H1 (cell line): ENCODE results near the gene RPL3. TPM values are rescaled to one million over a fixed set of nuclear protein-coding genes. Genes with fewer than 3 reads are reported as not detected.

ENCODE experiments used
- CTCF ChIA-PET: fragments of 300-600 bp; sonication (Branson Sonifier 250); formaldehyde crosslinking; loops from one replicate; lab custom pipeline; 2021; ENCODE audit not compliant: partially characterized antibody; lab: Charles Lee
- POLR2A ChIA-PET: fragments of 300-600 bp; sonication (Branson Sonifier 250); formaldehyde crosslinking; loops from one replicate; lab custom pipeline; 2021; ENCODE audit warnings: inconsistent platforms; ENCODE audit not compliant: partially characterized antibody; lab: Charles Lee
- DNase-seq, 2 experiments: peaks; one replicate each; pipeline versions ENCODE4 v3.0.0 to v3.0.0-alpha.2; 2010 to 2022; ENCODE audit warnings: low spot score in 2 of 2, low read depth in 1 of 2, mixed read lengths in 1 of 2
- FAIRE-seq: peaks from 2 replicates; lab custom pipeline; 2011; peaks lifted over from hg19 to GRCh38; lab: Jason Lieb, UNC
- H2AFZ ChIP-seq: 2 replicates; pipeline ENCODE4 v1.8.1; 2012; ENCODE audit warnings: low read length, inconsistent platforms
- H2AK5ac ChIP-seq: 2 replicates; pipeline ENCODE4 v1.6.1; 2013; ENCODE audit warnings: low read depth, low read length
- H2BK120ac ChIP-seq: replicated peaks from 2 replicates; pipeline ENCODE3; 2013; ENCODE audit warnings: low read depth, low read length, inconsistent platforms
- H2BK12ac ChIP-seq: 2 replicates; pipeline ENCODE4 v1.6.1; 2013; ENCODE audit warnings: low read depth, low read length
- H2BK15ac ChIP-seq: 2 replicates; pipeline ENCODE4 v1.6.1; 2013; ENCODE audit warnings: low read length
- H2BK20ac ChIP-seq: 2 replicates; pipeline ENCODE4 v1.6.1; 2013; ENCODE audit warnings: low read length
- H2BK5ac ChIP-seq: 2 replicates; pipeline ENCODE4 v1.6.1; 2013; ENCODE audit warnings: low read depth, low read length
- H3K14ac ChIP-seq: 2 replicates; pipeline ENCODE4 v1.6.1; 2013; ENCODE audit warnings: inconsistent platforms; ENCODE audit not compliant: insufficient read length
- H3K18ac ChIP-seq: 2 replicates; pipeline ENCODE4 v1.6.1; 2013; ENCODE audit warnings: low read length; ENCODE audit errors: extremely low read depth
- H3K23ac ChIP-seq: 2 replicates; pipeline ENCODE4 v1.6.1; 2013; ENCODE audit warnings: inconsistent platforms; ENCODE audit not compliant: insufficient read length
- H3K23me2 ChIP-seq: 2 replicates; pipeline ENCODE4 v1.6.1; 2013; ENCODE audit warnings: low read depth, low read length
- H3K27ac ChIP-seq: 2 replicates; pipeline ENCODE4 v1.6.1; 2011; ENCODE audit warnings: low read depth, low read length, inconsistent platforms
- H3K27me3 ChIP-seq, 4 experiments: replicated peaks in 1 of 4; 1 replicate in 1 of 4; 2 replicates in 3 of 4; pipeline versions ENCODE4 v1.6.1 to v1.8.1; 2011 to 2013; ENCODE audit warnings: low read length in 3 of 4, mild to moderate bottlenecking in 3 of 4, inconsistent platforms in 2 of 4, mixed read lengths in 2 of 4, moderate library complexity in 1 of 4; ENCODE audit not compliant: control insufficient read depth in 3 of 4, insufficient read depth in 3 of 4; ENCODE audit errors: extremely low read depth in 1 of 4
- H3K36me3 ChIP-seq, 4 experiments: 2 replicates each; pipeline versions ENCODE4 v1.6.1 to v1.8.1; 2011 to 2013; ENCODE audit warnings: mild to moderate bottlenecking in 4 of 4, low read length in 3 of 4, moderate library complexity in 2 of 4, control low read depth in 1 of 4, inconsistent platforms in 1 of 4; ENCODE audit not compliant: insufficient read depth in 4 of 4, control insufficient read depth in 2 of 4
- H3K4ac ChIP-seq: replicated peaks from 2 replicates; pipeline ENCODE3; 2013; ENCODE audit warnings: low read length, low read depth, mixed read lengths, inconsistent platforms; ENCODE audit not compliant: insufficient read length
- H3K4me1 ChIP-seq, 4 experiments: replicated peaks in 1 of 4; 1 replicate in 1 of 4; 2 replicates in 3 of 4; pipeline versions ENCODE4 v1.6.1 to v1.8.1; 2011 to 2013; ENCODE audit warnings: low read length in 3 of 4, inconsistent platforms in 2 of 4, mixed read lengths in 1 of 4; ENCODE audit not compliant: insufficient read depth in 4 of 4, control insufficient read depth in 3 of 4
- H3K4me2 ChIP-seq, 2 experiments: 2 replicates each; pipeline versions ENCODE4 v1.6.1 to v1.8.1; 2011 to 2013; ENCODE audit warnings: low read depth in 2 of 2, low read length in 2 of 2, control low read depth in 1 of 2, inconsistent platforms in 1 of 2, mild to moderate bottlenecking in 1 of 2; ENCODE audit not compliant: insufficient read depth in 1 of 2
- H3K4me3 ChIP-seq, 4 experiments: fragments of 200-600, 300-600 bp in 1 of 4; sonication (generic), shearing (Covaris generic), sonication (Bioruptor Twin) in 1 of 4; 2 replicates each; pipeline versions ENCODE4 v1.5.1 to v1.8.1; 2011 to 2016; ENCODE audit warnings: low read length in 4 of 4, low read depth in 3 of 4, control low read depth in 2 of 4, inconsistent platforms in 2 of 4, mild to moderate bottlenecking in 2 of 4, mixed read lengths in 1 of 4, moderate library complexity in 1 of 4; ENCODE audit not compliant: insufficient read depth in 2 of 4; ENCODE audit errors: extremely low read depth in 1 of 4
- H3K56ac ChIP-seq: replicated peaks from 2 replicates; pipeline ENCODE3; 2013; ENCODE audit warnings: low read depth, mild to moderate bottlenecking, mixed read lengths, low read length, inconsistent platforms; ENCODE audit not compliant: insufficient read length
- H3K79me1 ChIP-seq: 2 replicates; pipeline ENCODE4 v1.6.1; 2013; ENCODE audit warnings: low read depth, low read length, control low read depth
- H3K79me2 ChIP-seq, 2 experiments: 2 replicates each; pipeline versions ENCODE4 v1.6.1 to v1.8.1; 2012 to 2013; ENCODE audit warnings: low read length in 2 of 2, mild to moderate bottlenecking in 2 of 2, inconsistent platforms in 1 of 2; ENCODE audit not compliant: insufficient read depth in 2 of 2, control insufficient read depth in 1 of 2
- H3K9ac ChIP-seq, 4 experiments: replicated peaks in 1 of 4; 1 replicate in 1 of 4; 2 replicates in 3 of 4; pipeline versions ENCODE4 v1.6.1 to v1.8.1; 2011 to 2013; ENCODE audit warnings: low read depth in 3 of 4, low read length in 3 of 4, control low read depth in 2 of 4, mild to moderate bottlenecking in 2 of 4, moderate library complexity in 2 of 4, inconsistent platforms in 1 of 4; ENCODE audit errors: extremely low read depth in 1 of 4
- H3K9me3 ChIP-seq, 2 experiments: 2 replicates each; pipeline versions ENCODE4 v1.6.1 to v1.8.1; 2012 to 2013; ENCODE audit warnings: mild to moderate bottlenecking in 2 of 2, moderate library complexity in 2 of 2, control low read depth in 1 of 2, inconsistent platforms in 1 of 2, low read depth in 1 of 2, low read length in 1 of 2, mixed read lengths in 1 of 2; ENCODE audit not compliant: insufficient read depth in 2 of 2
- H4K20me1 ChIP-seq, 2 experiments: replicated peaks in 1 of 2; 2 replicates each; pipeline versions ENCODE3 to v1.8.1; 2011 to 2013; ENCODE audit warnings: inconsistent platforms in 2 of 2, low read length in 2 of 2, mild to moderate bottlenecking in 1 of 2; ENCODE audit not compliant: insufficient read depth in 2 of 2, control insufficient read depth in 1 of 2
- H4K5ac ChIP-seq: 2 replicates; pipeline ENCODE4 v1.6.1; 2013; ENCODE audit warnings: low read length, low read depth, mixed read lengths, inconsistent platforms; ENCODE audit not compliant: insufficient read length
- H4K8ac ChIP-seq: 2 replicates; pipeline ENCODE4 v1.8.0; 2013; ENCODE audit warnings: mild to moderate bottlenecking, moderate library complexity, low read length, inconsistent platforms; ENCODE audit not compliant: insufficient read depth; ENCODE audit errors: extremely low read depth
- H4K91ac ChIP-seq: replicated peaks from 2 replicates; pipeline ENCODE3; 2013; ENCODE audit warnings: low read length, mixed read lengths, inconsistent platforms; ENCODE audit not compliant: insufficient read length
- EZH2 ChIP-seq: fragments of 200-600 bp; sonication (generic); IDR thresholded peaks from 2 replicates; pipeline ENCODE4 v1.7.1; 2012; ENCODE audit warnings: low read depth, mild to moderate bottlenecking, moderate library complexity, low read length, inconsistent platforms; ENCODE audit not compliant: severe bottlenecking
- KDM5A ChIP-seq: fragments of 200-600 bp; IDR thresholded peaks from 2 replicates; pipeline ENCODE4 v1.7.1; 2012; ENCODE audit warnings: mild to moderate bottlenecking, low read length, inconsistent platforms, mixed read lengths
- PHF8 ChIP-seq: fragments of 200-600 bp; sonication (generic); conservative IDR thresholded peaks from 2 replicates; pipeline ENCODE4 v1.7.1; 2012; ENCODE audit warnings: low read depth, mild to moderate bottlenecking, inconsistent platforms, low read length, moderate library complexity
- POLR2AphosphoS5 ChIP-seq: IDR thresholded peaks from 2 replicates; pipeline ENCODE4 v1.6.1; 2011; ENCODE audit warnings: low read depth, low read length
- RBBP5 ChIP-seq: IDR thresholded peaks from 2 replicates; pipeline ENCODE4 v1.7.1; 2012; ENCODE audit warnings: low read depth, mild to moderate bottlenecking, inconsistent platforms, low read length, moderate library complexity, borderline replicate concordance
- SAP30 ChIP-seq: fragments of 300-600 bp; sonication (generic); IDR thresholded peaks from 2 replicates; pipeline ENCODE4 v1.7.1; 2012; ENCODE audit warnings: low read length, moderate library complexity, mild to moderate bottlenecking, inconsistent platforms; ENCODE audit not compliant: insufficient read depth, insufficient replicate concordance
- TBP ChIP-seq: IDR thresholded peaks from 2 replicates; pipeline ENCODE4 v1.6.1; 2011; ENCODE audit warnings: low read depth, low read length, improper control_type of control experiment
- WGBS, 2 experiments: shearing (Covaris generic) in 1 of 2; methylation state at CpG; one replicate each; pipeline versions ENCODE4 v1.1.6 to v1.1.7; 2013 to 2015; ENCODE audit warnings: low lambda C conversion rate in 2 of 2, mixed read lengths in 2 of 2, inconsistent platforms in 1 of 2, low coverage in 1 of 2, missing lambda C conversion rate in 1 of 2; ENCODE audit not compliant: insufficient replicate concordance in 2 of 2, insufficient coverage in 1 of 2, insufficient read length in 1 of 2; ENCODE audit errors: extremely low coverage in 1 of 2, missing lambda C conversion rate in 1 of 2; 5-methylcytosine and 5-hydroxymethylcytosine counted together
- long read RNA-seq, 2 experiments: library from RNA in 1 of 2; library from capped mRNA in 1 of 2; stranded (forward); transcript quantifications; one replicate each; pipeline ENCODE4 v2.0.0, GENCODE V29; 2021; ENCODE audit warnings: inconsistent platforms in 1 of 2
- polyA minus RNA-seq, 3 experiments: library from RNA; depleted of rRNA, polyadenylated mRNA; stranded (reverse); fragments of >200 nt; gene quantifications; 1 replicate in 2 of 3; 2 replicates in 1 of 3; pipeline ENCODE4 v1.2.3, GENCODE V29; 2011
- polyA plus RNA-seq, 7 experiments: library from polyadenylated mRNA; depleted of rRNA in 3 of 7; stranded (reverse) in 5 of 7; unstranded in 2 of 7; fragments of >200 nt in 5 of 7; fragments of 200-250 nt in 2 of 7; gene quantifications; 1 replicate in 5 of 7; 2 replicates in 1 of 7; 4 replicates in 1 of 7; pipeline versions ENCODE4 v1.2.1 to v1.2.3, GENCODE V29; 2011 to 2013; ENCODE audit warnings: missing spikeins in 2 of 7, mixed read lengths in 2 of 7
- total RNA-seq: library from RNA; stranded (reverse); fragmentation: NEBNext Ultra II Directional; extraction: Animal tissue kit (Norgen Biotek cat#: 25700); gene quantifications from 2 replicates; pipeline ENCODE4 v1.2.1, GENCODE V29; 2021

RPL3 gene
- 2,801 and 2,865 TPM in 2 replicates for total RNA-seq
- 5,362 and 5,466 TPM in 2 replicates for polyA plus RNA-seq (2011; rRNA removed)
- 8,556 TPM for polyA plus RNA-seq (2011; cell fraction: cytosol; rRNA removed)
- 6,792 TPM for polyA plus RNA-seq (2011; cell fraction: nucleus; rRNA removed)
- 3,449 to 5,365 TPM (median 4,851 TPM) in 4 replicates for polyA plus RNA-seq (2012, experiment 1 of 2)
- 2,078 TPM for polyA plus RNA-seq (2012, experiment 2 of 2)
- 2,295 TPM for polyA plus RNA-seq (2013, experiment 1 of 2)
- 2,292 TPM for polyA plus RNA-seq (2013, experiment 2 of 2)
- polyA minus RNA-seq (2011; rRNA and poly(A)+ RNA removed), result 1,769 and 1,871 TPM in 2 replicates
- 1,662 TPM for polyA minus RNA-seq (2011; cell fraction: cytosol; rRNA and poly(A)+ RNA removed)
- 2,188 TPM for polyA minus RNA-seq (2011; cell fraction: nucleus; rRNA and poly(A)+ RNA removed)
- long read RNA-seq, experiment 1, transcript RPL3-201 (10 exons, 1,442 nt), result minor isoform, 239 of 2,032 reads
- long read RNA-seq, experiment 1, transcript RPL3-202 (9 exons, 1,289 nt), result major isoform, 688 of 2,032 reads
- long read RNA-seq, experiment 1, partial matches to known transcripts, result 993 of 2,032 reads
- long read RNA-seq, experiment 1, other reads (novel, unspliced or antisense), result 103 of 2,032 reads
- long read RNA-seq, experiment 2, transcript RPL3-201 (10 exons, 1,442 nt), result major isoform, 8,381 of 10,335 reads
- long read RNA-seq, experiment 2, transcript RPL3-202 (9 exons, 1,289 nt), result minor isoform, 1,135 of 10,335 reads
- long read RNA-seq, experiment 2, partial matches to known transcripts, result 595 of 10,335 reads
- long read RNA-seq, experiment 2, other reads (novel, unspliced or antisense), result 219 of 10,335 reads

- Histone ChIP-seq H3K9ac (peak within 1 kb of the TSS; percentile 96 to 100 (median 99)), H3K27ac (peak within 1 kb of the TSS; percentile 97), H3K79me1 (peaks cover 3% of the 10 kb centered on the region), H3K14ac (no peak within 1 kb of the TSS), H2AFZ (no peak within 1 kb of the TSS), H2BK120ac (no peak within 1 kb of the TSS), H2BK20ac (no peak within 1 kb of the TSS), H3K9me3 (no peaks in the 10 kb centered on the region), H4K5ac (peak within 1 kb of the TSS; percentile 97), H3K4me3 (peak within 1 kb of the TSS; percentile 95 to 99 (median 98)), H3K18ac (peak within 1 kb of the TSS; percentile 91), H3K4ac (peak within 1 kb of the TSS; percentile 55), H3K23ac (no peak within 1 kb of the TSS), H3K23me2 (peaks cover 10% of the 10 kb centered on the region), H4K8ac (peak within 1 kb of the TSS; percentile 97), H3K36me3 (peaks cover 33 to 45% (median 39%) of the 10 kb centered on the region in 4 experiments), H4K91ac (peak within 1 kb of the TSS; percentile 91), H2AK5ac (peak within 1 kb of the TSS; percentile 70; the same call in 1 of the 2 replicates), H3K56ac (peak within 1 kb of the TSS; percentile 71), H3K4me1 (peaks cover 0 to 15% (median 3%) of the 10 kb centered on the region in 4 experiments; a peak in 6 of 7 replicates), H2BK12ac (peak within 1 kb of the TSS; percentile 91; the same call in 1 of the 2 replicates), H2BK15ac (peak within 1 kb of the TSS; percentile 48; the same call in 1 of the 2 replicates), H3K27me3 (no peaks in the 10 kb centered on the region), H3K4me2 (peak within 1 kb of the TSS; percentile 89 to 91), H3K79me2 (peaks cover 11 to 42% of the 10 kb centered on the region in 2 experiments), H4K20me1 (peaks cover 28 to 30% of the 10 kb centered on the region in 2 experiments), H2BK5ac (peak within 1 kb of the TSS; percentile 100)
- FAIRE-seq (no peak), DNase-seq (peak; percentile 90 to 99)
- ChIA-PET POLR2A (interaction anchor here (0.5 to 16.9 kb wide), 91 partner anchors 17 to 932 kb away, joined by 3 to 692 read pairs (median 5); partner anchors contain the start of genes APOBEC3C, ATF4, MIEF1 and SYNGR1), CTCF (interaction anchor here (0.7 to 6.2 kb wide), 18 partner anchors 8 to 324 kb away, joined by 3 to 32 read pairs (median 4); no protein-coding TSS in a partner anchor)
- 2% methylated on average over 65 of the region's 65 CpGs; no CpG with 5 or more reads in 1 of the 2 experiments for WGBS, 2 experiments
- TF ChIP-seq PHF8 (peak; percentile 89), KDM5A (no peak), RBBP5 (peak; percentile 62; the same call in 1 of the 2 replicates), EZH2 (no peak), POLR2AphosphoS5 (peak; percentile 100), SAP30 (no peak), TBP (peak; percentile 98)
Measured at GRCh38 chr22:39319284-39320022, at the start of gene RPL3. RPL3 (minus strand) TSS chr22:39319623; CDS start chr22:39319597, 26 bp downstream.
